Keratinocyte (primary cell): ENCODE results near the gene ICE2.

Source experiments
- EZH2 ChIP-seq: IDR thresholded peaks from one replicate; pipeline ENCODE4 v1.6.1; 2012; ENCODE audit warnings: inconsistent platforms, mild to moderate bottlenecking, low read length, moderate library complexity
- TF ChIP-seq, protein P1 (sequence below), 3 experiments: IDR thresholded peaks in 1 of 3; conservative IDR thresholded peaks in 1 of 3; optimal IDR thresholded peaks in 1 of 3; 2 replicates in 2 of 3; 3 replicates in 1 of 3; pipeline versions ENCODE3 to v1.5.1; 2011; ENCODE audit warnings: low read length in 3 of 3, mild to moderate bottlenecking in 3 of 3, moderate library complexity in 2 of 3, control low read depth in 1 of 3, inconsistent platforms in 1 of 3; ENCODE audit not compliant: insufficient read depth in 2 of 3; ENCODE audit errors: extremely low read depth in 1 of 3

- TF ChIP-seq EZH2, result no peak
- TF ChIP-seq, protein P1, sequence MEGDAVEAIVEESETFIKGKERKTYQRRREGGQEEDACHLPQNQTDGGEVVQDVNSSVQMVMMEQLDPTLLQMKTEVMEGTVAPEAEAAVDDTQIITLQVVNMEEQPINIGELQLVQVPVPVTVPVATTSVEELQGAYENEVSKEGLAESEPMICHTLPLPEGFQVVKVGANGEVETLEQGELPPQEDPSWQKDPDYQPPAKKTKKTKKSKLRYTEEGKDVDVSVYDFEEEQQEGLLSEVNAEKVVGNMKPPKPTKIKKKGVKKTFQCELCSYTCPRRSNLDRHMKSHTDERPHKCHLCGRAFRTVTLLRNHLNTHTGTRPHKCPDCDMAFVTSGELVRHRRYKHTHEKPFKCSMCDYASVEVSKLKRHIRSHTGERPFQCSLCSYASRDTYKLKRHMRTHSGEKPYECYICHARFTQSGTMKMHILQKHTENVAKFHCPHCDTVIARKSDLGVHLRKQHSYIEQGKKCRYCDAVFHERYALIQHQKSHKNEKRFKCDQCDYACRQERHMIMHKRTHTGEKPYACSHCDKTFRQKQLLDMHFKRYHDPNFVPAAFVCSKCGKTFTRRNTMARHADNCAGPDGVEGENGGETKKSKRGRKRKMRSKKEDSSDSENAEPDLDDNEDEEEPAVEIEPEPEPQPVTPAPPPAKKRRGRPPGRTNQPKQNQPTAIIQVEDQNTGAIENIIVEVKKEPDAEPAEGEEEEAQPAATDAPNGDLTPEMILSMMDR (optimal IDR thresholded peaks at IDR 0.05 in 1 of 3, IDR thresholded peaks at IDR 0.05 in 1 of 3, conservative IDR thresholded peaks at IDR 0.05 in 1 of 3; ENCODE audit: extremely low read depth in 1 of 3, insufficient read depth in 2 of 3, low read length in 3 of 3), result no peak
Observed at GRCh38 chr15:60441331-60441730, 37.6 kb downstream of the ICE2 start.
